Measurements from ENCODE around the gene VKORC1L1.
"Not testable (repeated sequence)": the region's sequence is repeated elsewhere in the genome, so short reads cannot be mapped to it uniquely, and the experiment has no call there.

VKORC1L1 gene

DNA sequence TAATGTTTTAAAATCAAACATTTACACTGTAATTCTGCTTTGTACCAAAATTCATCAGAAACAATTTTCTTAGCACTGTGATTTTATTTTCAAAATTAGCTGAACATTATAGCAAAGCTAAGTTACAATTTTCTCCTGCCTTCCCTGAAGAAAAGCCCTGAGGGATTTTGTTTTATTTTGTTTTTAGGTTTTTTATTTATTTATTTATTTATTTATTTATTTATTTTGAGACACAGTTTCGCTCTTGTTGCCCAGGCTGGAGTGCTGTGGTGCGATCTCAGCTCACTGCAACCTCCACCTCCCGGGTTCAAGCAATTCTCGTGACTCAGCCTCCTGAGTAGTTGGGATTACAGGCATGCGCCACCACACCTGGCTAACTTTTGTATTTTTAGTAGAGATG is 119.0 kb downstream of the VKORC1L1 start:
- H3K9me3 Mint-ChIP-seq; H3K27me3 Mint-ChIP-seq; H3K27ac Mint-ChIP-seq; H3K36me3 Mint-ChIP-seq (ENCODE audit: low read depth); DNase-seq; H3K4me3 Mint-ChIP-seq; H3K4me1 Mint-ChIP-seq; ATAC-seq: not testable (repeated sequence)

DNA sequence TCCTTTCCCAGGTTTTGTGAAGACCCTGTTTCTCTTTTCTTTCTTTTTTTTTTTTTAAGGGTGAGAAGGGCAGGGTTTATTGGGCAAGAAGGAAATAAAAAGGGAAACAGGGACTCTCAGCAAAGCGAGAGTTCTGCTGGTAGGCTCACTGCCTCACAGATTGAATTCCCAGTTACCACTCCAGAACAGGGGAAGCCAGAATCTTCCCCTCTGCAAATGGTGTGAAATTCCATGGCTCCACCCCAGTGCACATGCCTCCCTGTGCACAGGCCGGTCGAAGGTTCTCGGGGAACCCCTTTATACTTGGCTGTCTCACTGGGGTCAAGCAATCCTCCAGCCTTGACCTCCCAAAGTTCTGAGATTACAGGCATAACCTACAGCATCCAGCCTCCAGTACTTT is 119.7 kb downstream of the VKORC1L1 start:
- no peak for DNase-seq
- H3K4me1 Mint-ChIP-seq = no peaks in the 10 kb centered on the region
- H3K36me3 Mint-ChIP-seq (ENCODE audit: low read depth) = no peaks in the 10 kb centered on the region
- H3K27ac Mint-ChIP-seq = no peak overlapping the region
- peaks cover 5% of the 10 kb centered on the region for H3K27me3 Mint-ChIP-seq
- ATAC-seq = no peak
- no peak overlapping the region for H3K4me3 Mint-ChIP-seq
- H3K9me3 Mint-ChIP-seq = no peaks in the 10 kb centered on the region

DNA sequence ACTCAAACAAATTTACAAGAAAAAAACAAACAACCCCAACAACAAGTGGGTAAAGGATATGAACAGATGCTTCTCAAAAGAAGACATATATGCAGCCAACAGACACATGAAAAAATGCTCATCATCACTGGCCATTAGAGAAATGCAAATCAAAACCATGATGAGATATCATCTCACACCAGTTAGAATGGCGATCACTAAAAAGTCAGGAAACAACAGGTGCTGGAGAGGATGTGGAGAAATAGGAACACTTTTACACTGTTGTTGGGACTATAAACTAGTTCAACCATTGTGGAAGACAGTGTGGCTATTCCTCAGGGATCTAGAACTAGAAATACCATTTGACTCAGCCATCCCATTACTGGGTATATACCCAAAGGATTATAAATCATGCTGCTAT is 122.1 kb downstream of the VKORC1L1 start:
- not testable (repeated sequence) for H3K9me3 Mint-ChIP-seq; DNase-seq; H3K27me3 Mint-ChIP-seq; ATAC-seq; H3K27ac Mint-ChIP-seq; H3K36me3 Mint-ChIP-seq (ENCODE audit: low read depth); H3K4me3 Mint-ChIP-seq; H3K4me1 Mint-ChIP-seq

DNA sequence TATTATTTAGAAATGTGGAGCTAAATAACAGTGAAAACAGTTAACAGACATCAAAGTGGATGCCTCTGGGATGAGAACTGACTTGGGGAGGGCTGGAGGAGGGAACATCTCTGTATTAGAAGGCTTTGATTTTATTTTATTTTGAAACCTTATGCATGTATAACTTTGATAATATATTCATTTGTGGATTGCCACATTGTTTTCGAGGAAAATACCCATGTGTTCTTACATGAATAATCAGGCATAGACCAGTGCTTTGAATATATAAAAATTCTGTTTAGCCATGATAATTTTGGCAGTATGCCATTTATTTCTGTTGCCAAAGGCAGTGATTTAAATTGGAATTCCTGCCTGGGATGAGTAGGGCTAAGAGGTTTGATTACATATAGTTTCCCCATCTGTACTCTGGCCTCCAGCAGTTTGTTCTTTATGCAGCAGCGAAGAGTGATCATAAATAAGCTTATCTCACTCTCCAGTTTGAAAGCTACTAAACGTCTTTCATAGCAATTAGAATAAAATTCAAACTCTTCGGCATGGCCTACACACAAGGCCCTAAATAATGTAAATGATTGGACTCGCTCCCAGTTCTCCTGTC is 128.0 kb downstream of the VKORC1L1 start:
- not testable (repeated sequence) for DNase-seq; ATAC-seq; H3K4me3 Mint-ChIP-seq; H3K36me3 Mint-ChIP-seq (ENCODE audit: low read depth); H3K27me3 Mint-ChIP-seq; H3K4me1 Mint-ChIP-seq; H3K9me3 Mint-ChIP-seq; H3K27ac Mint-ChIP-seq

DNA sequence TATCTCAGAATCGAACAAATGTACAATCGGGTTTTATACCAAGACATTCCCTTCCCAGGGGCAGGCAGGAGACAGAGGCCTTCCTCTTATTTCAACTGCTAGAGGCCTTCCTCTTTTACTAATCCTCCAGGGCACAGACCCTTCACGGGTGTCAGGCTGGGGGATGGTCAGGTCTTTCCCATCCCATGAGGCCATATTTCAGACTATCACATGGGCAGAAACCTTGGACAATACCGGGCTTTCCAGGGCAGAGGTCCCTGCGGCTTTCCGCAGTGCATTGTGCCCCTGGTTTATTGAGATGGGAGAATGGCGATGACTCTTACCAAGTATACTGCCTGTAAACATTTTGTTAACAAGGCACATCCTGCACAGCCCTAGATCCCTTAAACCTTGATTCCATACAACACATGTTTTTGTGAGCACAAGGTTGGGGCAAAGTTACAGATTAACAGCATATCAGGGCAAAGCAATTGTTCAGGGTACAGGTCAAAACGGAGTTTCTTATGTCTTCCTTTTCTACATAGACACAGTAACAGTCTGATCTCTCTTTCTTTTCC is 132.3 kb downstream of the VKORC1L1 start:
- not testable (repeated sequence) for H3K27me3 Mint-ChIP-seq; DNase-seq; H3K36me3 Mint-ChIP-seq (ENCODE audit: low read depth); ATAC-seq; H3K27ac Mint-ChIP-seq; H3K9me3 Mint-ChIP-seq; H3K4me3 Mint-ChIP-seq; H3K4me1 Mint-ChIP-seq

DNA sequence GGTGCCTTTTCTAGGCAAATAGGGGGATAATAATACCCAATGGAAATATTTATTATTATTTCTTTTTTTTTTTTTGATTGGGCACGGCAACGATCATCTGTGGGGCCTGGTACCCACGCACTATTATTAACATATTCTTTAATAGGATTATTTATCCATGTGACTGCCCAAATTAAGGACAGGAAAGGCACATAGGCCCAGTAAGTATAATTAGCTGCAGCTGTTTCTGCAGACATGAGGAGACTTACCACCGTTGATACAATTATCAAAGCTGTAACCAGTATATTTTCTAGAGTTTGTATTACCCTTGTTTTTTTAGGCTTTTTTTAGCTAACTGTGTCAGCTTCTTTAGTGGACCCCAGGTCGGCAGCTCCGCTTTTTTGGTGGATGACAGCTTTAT is 134.4 kb downstream of the VKORC1L1 start:
- Mint-ChIP-seq H3K4me3 (no peak overlapping the region), H3K9me3 (no peaks in the 10 kb centered on the region), H3K36me3 (ENCODE audit: low read depth) (no peaks in the 10 kb centered on the region), H3K4me1 (no peaks in the 10 kb centered on the region), H3K27ac (no peak overlapping the region), H3K27me3 (no peaks in the 10 kb centered on the region)
- no peak for ATAC-seq
- DNase-seq = no peak
